Left kidney (tissue), 8 donors: ENCODE measurements around the gene RPL22. TPM values are rescaled to one million over a fixed set of nuclear protein-coding genes. Genes with fewer than 3 reads are reported as not detected.

ENCODE experiments used
- DNase-seq: peaks from one replicate; pipeline ENCODE4 v3.0.0-alpha.2; 2013
- long read RNA-seq, 8 donors: transcript quantifications; one replicate each; lab custom pipeline, GENCODE V29; 2026
- polyA plus RNA-seq: library from polyadenylated mRNA; unstranded; fragments of 120-200 nt; gene quantifications from one replicate; pipeline ENCODE4 v1.2.1, GENCODE V29; 2013; ENCODE audit not compliant: insufficient read length

Gene RPL22
- polyA plus RNA-seq: 542 TPM
- long read RNA-seq, donor 1, transcript RPL22-206 (3 exons, 2,279 nt): minor isoform, 270 of 1,645 reads
- long read RNA-seq, donor 1, transcript RPL22-201 (4 exons, 2,078 nt): major isoform, 682 of 1,645 reads
- long read RNA-seq, donor 1, partial matches to known transcripts: 564 of 1,645 reads
- long read RNA-seq, donor 1, other reads (novel, unspliced or antisense): 127 of 1,645 reads
- long read RNA-seq, donor 2, transcript RPL22-201 (4 exons, 2,078 nt): major isoform, 626 of 1,379 reads
- long read RNA-seq, donor 2, transcript RPL22-206 (3 exons, 2,279 nt): minor isoform, 205 of 1,379 reads
- long read RNA-seq, donor 2, partial matches to known transcripts: 442 of 1,379 reads
- long read RNA-seq, donor 2, other reads (novel, unspliced or antisense): 106 of 1,379 reads
- long read RNA-seq, donor 3, transcript RPL22-206 (3 exons, 2,279 nt): minor isoform, 189 of 1,235 reads
- long read RNA-seq, donor 3, transcript RPL22-201 (4 exons, 2,078 nt): major isoform, 522 of 1,235 reads
- long read RNA-seq, donor 3, partial matches to known transcripts: 442 of 1,235 reads
- long read RNA-seq, donor 3, other reads (novel, unspliced or antisense): 81 of 1,235 reads
- long read RNA-seq, donor 4, transcript RPL22-206 (3 exons, 2,279 nt): minor isoform, 54 of 402 reads
- long read RNA-seq, donor 4, transcript RPL22-201 (4 exons, 2,078 nt): major isoform, 144 of 402 reads
- long read RNA-seq, donor 4, partial matches to known transcripts: 175 of 402 reads
- long read RNA-seq, donor 4, other reads (novel, unspliced or antisense): 29 of 402 reads
- long read RNA-seq, donor 5, transcript RPL22-206 (3 exons, 2,279 nt): minor isoform, 309 of 2,691 reads
- long read RNA-seq, donor 5, transcript RPL22-201 (4 exons, 2,078 nt): major isoform, 1,285 of 2,691 reads
- long read RNA-seq, donor 5, partial matches to known transcripts: 870 of 2,691 reads
- long read RNA-seq, donor 5, other reads (novel, unspliced or antisense): 224 of 2,691 reads
- long read RNA-seq, donor 6, transcript RPL22-201 (4 exons, 2,078 nt): major isoform, 710 of 1,810 reads
- long read RNA-seq, donor 6, transcript RPL22-206 (3 exons, 2,279 nt): minor isoform, 297 of 1,810 reads
- long read RNA-seq, donor 6, partial matches to known transcripts: 682 of 1,810 reads
- long read RNA-seq, donor 6, other reads (novel, unspliced or antisense): 121 of 1,810 reads
- long read RNA-seq, donor 7, transcript RPL22-206 (3 exons, 2,279 nt): minor isoform, 436 of 2,600 reads
- long read RNA-seq, donor 7, transcript RPL22-201 (4 exons, 2,078 nt): major isoform, 1,129 of 2,600 reads
- long read RNA-seq, donor 7, partial matches to known transcripts: 864 of 2,600 reads
- long read RNA-seq, donor 7, other reads (novel, unspliced or antisense): 170 of 2,600 reads
- long read RNA-seq, donor 8, transcript RPL22-206 (3 exons, 2,279 nt): minor isoform, 113 of 628 reads
- long read RNA-seq, donor 8, transcript RPL22-201 (4 exons, 2,078 nt): major isoform, 287 of 628 reads
- long read RNA-seq, donor 8, partial matches to known transcripts: 186 of 628 reads
- long read RNA-seq, donor 8, other reads (novel, unspliced or antisense): 42 of 628 reads

- DNase-seq: peak; percentile 100
These were observed at the start of gene RPL22 for GRCh38 chr1:6199298-6200187. Gene RPL22 (minus strand): TSS chr1:6199595. CDS start chr1:6199573, 22 bp downstream.

GRCh38 chr1:6248161-6248776, 48.9 kb upstream of the RPL22 start:
- DNase-seq: no peak

- DNase-seq: no peak
These were observed 48.3 kb upstream of the RPL22 start for GRCh38 chr1:6247651-6248050.

GRCh38 chr1:6246497-6247467, 47.4 kb upstream of the RPL22 start:
- DNase-seq: no peak

GRCh38 chr1:6245869-6246496, 46.6 kb upstream of the RPL22 start:
- no peak for DNase-seq

GRCh38 chr1:6245086-6245868, 45.9 kb upstream of the RPL22 start:
- peak; percentile 76 for DNase-seq

GRCh38 chr1:6244401-6245049, 45.1 kb upstream of the RPL22 start:
- no peak for DNase-seq

- DNase-seq: no peak
These were observed 44.6 kb upstream of the RPL22 start, which contains the start of gene HES3 for GRCh38 chr1:6243993-6244392. Gene HES3 (plus strand): TSS chr1:6244179. CDS start chr1:6244366, 187 bp downstream.

GRCh38 chr1:6243053-6243834, 43.8 kb upstream of the RPL22 start:
- DNase-seq: no peak

- DNase-seq: no peak
These were observed 42.7 kb upstream of the RPL22 start for GRCh38 chr1:6241887-6242740.

GRCh38 chr1:6241107-6241886, 41.9 kb upstream of the RPL22 start:
- DNase-seq: no peak

GRCh38 chr1:6239950-6240768, 40.8 kb upstream of the RPL22 start:
- no peak for DNase-seq

- no peak for DNase-seq
These were observed 39.9 kb upstream of the RPL22 start for GRCh38 chr1:6239213-6239752.
